Loucy (cell line): Measurements from ENCODE around the gene FAT1.

Source experiments
- EZH2phosphoT487 ChIP-seq: fragments of 200-600 bp; IDR thresholded peaks from 2 replicates; pipeline ENCODE4 v1.6.1; 2018; ENCODE audit warnings: antibody characterized with exemption, mild to moderate bottlenecking, moderate library complexity, borderline replicate concordance
- TF ChIP-seq, protein P1 (sequence below): fragments of 200-600 bp; sonication (generic); conservative IDR thresholded peaks from 2 replicates; pipeline ENCODE4 v1.5.1; 2014; ENCODE audit warnings: mild to moderate bottlenecking, antibody characterized with exemption, low read length

DNA sequence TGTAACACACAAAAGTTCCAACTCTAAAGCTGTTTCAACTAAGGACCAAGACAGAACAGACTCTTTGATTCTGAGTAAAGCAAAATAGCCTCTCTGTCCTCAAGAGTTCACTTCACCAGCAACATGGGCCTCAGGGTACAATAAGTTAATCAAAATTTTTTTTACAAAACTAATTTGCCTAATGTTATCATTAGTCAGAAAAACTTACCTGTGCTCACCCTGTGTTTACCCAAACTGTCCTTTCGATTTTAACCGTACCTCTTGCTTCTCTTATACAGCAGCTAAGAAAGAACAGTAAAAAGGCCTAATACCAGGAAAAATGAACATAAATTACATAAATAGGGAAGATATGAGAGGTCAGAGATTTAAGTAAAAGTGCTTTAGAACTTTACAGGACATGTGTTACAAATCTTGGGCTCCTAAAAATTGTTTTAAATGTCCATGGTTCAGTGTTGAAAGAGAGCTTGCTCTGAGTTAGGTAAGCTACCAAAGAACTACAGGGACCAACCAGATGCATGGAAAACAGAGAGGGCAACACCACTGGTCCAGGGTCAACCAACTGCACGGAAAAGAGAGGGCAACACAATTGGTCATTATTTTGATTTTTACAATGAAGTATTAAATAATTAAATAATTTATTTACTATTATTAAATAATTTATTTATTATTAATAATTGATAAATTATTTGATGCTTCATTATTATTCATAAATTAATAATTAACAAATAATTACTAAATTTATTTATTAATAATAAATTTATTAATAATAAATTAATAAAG, 73.1 kb downstream of the FAT1 start:
- TF ChIP-seq, protein P1, sequence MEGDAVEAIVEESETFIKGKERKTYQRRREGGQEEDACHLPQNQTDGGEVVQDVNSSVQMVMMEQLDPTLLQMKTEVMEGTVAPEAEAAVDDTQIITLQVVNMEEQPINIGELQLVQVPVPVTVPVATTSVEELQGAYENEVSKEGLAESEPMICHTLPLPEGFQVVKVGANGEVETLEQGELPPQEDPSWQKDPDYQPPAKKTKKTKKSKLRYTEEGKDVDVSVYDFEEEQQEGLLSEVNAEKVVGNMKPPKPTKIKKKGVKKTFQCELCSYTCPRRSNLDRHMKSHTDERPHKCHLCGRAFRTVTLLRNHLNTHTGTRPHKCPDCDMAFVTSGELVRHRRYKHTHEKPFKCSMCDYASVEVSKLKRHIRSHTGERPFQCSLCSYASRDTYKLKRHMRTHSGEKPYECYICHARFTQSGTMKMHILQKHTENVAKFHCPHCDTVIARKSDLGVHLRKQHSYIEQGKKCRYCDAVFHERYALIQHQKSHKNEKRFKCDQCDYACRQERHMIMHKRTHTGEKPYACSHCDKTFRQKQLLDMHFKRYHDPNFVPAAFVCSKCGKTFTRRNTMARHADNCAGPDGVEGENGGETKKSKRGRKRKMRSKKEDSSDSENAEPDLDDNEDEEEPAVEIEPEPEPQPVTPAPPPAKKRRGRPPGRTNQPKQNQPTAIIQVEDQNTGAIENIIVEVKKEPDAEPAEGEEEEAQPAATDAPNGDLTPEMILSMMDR = no peak
- no peak for TF ChIP-seq EZH2phosphoT487
